Measurements from ENCODE around the gene ZNF565. TPM values are rescaled to one million over a fixed set of nuclear protein-coding genes. Genes with fewer than 3 reads are reported as not detected.
"Not testable (repeated sequence)": the region's sequence is repeated elsewhere in the genome, so short reads cannot be mapped to it uniquely, and the experiment has no call there.

ZNF565 gene
- 2.6 and 3.6 TPM in 2 replicates for total RNA-seq (2014; rRNA removed; shearing (Covaris generic))

DNA sequence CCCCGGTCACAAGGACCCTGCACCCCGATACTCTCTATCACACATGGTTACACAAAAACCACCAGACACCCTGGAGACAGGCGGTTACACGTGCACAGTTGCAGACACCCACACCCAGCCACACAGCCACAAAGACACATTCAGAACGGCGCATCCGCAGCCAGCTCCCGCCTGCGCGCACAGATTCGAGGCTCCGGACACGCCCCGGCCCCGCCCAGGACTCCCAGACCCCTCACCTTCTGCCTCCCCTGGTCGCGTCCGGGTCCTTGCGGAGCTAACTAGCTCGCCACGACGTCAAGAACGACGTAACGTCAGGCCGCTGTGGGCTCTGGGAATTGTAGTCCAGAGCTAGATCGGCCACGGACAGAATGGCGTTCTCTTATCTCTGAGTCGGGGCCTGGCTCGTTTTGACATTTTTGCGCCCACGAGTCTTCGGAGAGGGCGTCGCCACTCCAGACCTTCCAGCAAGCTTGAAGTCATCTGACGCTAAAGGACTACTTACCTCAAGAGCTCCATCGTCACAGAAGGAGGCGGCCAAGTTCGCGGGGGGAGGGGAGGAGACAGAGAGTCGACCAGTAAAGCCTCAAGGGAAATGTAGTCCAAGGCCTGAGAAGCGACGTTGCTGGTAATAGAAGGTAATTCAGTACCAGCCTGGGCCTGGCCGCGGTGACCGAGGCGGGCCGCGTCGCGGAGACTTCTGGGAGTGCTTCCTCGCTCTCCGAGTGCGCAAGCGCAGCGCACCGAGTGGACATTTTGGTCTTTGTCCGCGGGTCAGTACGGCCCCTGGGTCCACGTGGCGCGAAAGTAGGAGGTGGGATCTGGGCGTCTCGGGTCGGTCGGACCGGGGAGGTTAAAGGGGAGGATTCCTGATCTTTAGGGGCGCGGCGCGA, at the start of gene ZNF565, which contains the start of gene ZNF146:
TSS of gene ZNF565 (minus strand) at position 280 of the 890 bp plus-strand sequence. CDS start 12,680 bp downstream, outside the sequence.
TSS of gene ZNF146 (plus strand) at position 721 of the 890 bp plus-strand sequence. CDS start 21,335 bp downstream, outside the sequence.
- peak; percentile 99 for DNase-seq (ENCODE audit: low read depth)

DNA sequence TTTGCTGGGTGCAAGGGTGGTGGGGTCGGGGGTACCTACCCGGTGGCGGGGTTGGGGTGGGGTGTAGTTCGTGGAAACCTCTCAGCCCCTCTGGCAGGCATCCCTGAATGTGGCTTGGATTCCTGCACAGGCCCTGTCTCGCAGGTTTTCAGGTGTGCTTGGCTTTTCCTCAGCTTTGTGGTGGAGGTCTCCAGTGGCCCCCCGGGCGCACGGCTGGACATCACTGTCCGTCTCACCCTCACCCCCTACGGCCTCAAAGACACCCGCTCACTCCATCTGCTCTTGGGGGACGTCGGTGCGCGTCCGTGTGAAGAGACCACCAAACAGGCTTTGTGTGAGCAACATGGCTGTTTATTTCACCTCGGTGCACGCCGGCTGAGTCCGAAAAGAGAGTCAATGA, 44.7 kb upstream of the ZNF565 start:
- no peak for DNase-seq (ENCODE audit: low read depth)

DNA sequence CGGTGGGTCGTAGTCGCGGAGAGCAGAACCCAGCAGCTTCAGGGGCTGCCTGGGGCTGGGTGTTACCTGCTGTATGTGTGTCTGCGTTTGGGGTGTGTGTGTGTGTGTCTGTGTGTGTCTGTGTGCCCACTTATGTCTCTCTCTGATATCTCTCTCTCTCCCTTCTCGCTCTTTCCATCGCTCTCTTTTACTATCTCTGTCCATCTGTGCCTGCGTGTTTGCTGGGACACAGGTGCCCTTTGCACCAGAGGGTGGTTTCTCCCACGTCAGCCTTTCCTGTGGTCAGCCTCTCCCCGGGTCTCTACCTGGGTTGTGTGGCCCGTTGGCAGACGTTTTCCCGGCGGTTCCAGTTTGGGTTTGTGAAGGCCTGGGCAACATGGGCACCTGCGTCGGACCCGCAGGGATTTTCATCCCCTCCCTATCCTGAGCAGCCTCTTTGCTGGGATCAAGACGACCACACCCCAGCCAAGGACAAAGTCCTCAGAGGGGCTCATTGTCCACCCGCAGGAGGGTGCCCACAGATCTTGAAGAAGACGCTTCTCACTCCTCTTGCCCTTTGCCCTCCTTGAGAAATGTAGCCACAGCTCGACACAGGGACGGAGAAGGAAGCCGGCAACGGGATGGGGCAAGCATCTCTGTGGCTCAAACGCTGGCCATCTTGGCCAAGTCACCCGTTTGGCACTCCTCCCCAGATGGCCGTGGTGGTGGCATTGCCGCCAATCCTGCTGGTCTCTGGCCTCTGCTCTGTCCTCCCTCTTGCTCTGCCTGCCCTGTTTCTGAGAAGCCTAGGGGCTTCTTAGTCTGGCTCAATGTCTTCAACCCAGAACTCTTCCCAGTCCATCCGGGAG, 43.8 kb upstream of the ZNF565 start:
- DNase-seq (ENCODE audit: low read depth): no peak

DNA sequence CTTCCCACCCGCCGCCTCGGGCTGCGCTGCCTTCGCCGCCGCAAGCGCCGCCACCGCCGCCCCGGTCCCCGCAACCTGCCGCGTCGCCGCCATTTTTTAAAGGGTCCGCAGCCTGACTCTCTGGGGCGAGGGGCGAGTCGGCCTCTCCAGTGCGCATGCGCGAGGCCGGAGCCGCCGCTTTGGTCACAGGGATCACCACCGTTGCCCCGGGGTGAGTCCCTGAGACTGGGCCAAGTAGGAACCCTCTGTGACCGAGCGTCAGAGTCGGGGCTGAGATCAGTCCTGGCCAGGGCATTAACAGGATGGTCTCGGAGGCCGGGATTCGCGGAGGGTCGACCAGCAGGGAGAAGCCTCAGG, 43.0 kb upstream of the ZNF565 start:
- DNase-seq (ENCODE audit: low read depth): peak; percentile 18

DNA sequence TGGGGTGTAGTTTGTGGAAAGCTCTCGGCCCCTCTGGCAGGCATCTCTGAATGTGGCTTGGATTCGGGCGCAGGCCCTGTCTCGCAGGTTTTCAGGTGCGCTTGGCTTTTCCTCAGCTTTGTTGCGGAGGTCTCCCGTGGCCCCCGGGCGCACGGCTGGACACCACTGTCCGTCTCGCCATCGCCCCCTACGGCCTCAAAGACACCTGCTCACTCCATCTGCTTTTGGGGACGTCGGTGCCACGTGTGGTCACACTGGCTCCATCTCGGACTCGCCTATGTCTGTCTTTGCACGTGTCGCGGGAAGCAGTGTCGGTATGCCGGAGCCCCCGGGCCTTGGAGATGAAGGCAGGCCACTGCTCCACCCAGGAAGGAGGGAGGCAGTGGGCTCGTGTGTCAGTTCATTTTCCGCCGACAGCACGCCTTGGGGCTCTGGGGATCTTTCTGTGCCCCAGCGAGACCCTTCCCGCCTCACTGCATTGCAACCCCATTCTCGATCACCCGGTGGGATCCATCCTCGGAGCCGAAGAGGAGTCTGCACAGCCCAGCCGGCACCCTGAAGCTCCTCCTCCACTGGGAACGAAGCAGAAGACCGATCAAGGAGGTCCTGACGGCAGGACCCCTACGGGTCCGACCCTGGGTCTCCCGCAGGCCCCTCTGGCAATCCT, 42.5 kb upstream of the ZNF565 start:
- no peak for DNase-seq (ENCODE audit: low read depth)

DNA sequence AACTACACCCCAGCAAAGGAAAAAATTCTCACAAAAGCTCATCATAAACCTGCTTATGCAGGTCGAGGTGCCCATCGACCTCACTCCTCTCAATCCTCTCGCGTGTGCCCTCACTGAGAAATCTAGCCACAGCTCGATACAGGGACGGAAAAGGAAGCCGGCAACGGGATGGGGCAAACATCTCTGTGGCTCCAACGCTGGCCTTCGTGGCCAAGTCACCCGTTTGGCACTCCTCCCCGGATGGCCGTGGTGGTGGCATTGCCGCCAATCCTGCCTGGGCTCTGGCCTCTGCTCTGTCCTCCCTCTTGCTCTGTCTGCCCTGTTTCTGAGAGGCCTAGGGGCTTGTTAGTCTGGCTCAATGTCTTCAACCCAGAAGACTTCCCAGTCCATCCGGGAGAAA, 41.6 kb upstream of the ZNF565 start:
- DNase-seq (ENCODE audit: low read depth): no peak

DNA sequence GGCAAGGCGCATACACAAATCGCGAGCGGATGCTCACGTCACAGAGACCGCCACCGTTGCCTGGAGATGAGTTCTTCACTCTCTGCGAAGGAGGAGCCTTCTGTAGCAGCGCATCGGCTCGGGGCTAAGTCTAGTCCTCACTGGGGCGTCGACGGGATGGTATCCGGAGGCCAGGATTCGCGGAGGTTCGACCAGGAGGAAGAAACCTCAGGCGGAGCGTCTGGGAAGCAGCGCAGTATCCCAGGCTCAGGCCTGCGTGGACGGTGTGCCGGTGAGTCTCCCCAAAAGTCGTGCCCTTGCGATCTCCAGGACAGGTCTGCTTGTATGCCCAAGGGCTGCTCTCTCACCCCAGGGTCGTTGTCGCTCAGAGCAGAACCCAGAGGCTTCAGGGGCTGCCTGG, 40.9 kb upstream of the ZNF565 start:
- DNase-seq (ENCODE audit: low read depth): no peak

DNA sequence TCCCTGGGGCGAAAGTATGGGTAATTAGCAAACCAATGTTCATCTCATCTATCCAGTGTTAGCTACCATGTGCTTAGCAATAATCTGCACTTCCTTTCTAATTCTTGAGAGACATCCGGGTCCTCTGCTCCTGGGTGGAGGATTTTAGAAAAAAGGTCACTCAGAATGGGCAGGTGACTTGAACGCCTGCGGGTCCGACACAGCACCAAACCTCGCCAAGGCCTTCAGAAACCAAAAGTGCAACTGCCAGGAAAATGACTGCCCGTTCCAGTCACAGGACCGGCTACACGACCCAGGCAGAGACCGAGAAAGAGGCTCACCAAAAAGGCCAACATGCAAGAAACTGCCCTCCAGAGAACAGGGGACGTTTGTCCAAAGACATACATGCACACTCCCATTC, 40.4 kb upstream of the ZNF565 start:
- DNase-seq (ENCODE audit: low read depth): no peak

DNA sequence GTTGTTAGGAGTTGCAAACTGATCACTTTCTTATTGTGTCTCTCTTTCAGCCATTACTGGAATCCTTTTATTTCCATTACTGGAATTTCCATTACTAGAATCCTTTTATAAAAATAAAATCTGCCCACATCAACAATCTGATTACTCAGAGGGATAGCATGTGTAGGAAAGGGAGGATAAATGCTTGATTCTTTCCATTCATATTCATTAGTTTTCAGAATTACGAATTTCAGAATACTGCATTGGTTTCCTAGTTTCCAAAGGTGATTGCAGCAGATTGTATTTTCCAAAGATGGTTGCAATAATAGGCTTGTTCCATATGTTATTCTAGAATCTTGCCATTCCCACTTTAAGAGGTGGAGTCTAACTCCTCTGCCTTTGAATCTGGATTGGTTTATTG, 37.6 kb upstream of the ZNF565 start:
- no peak for DNase-seq (ENCODE audit: low read depth)

DNA sequence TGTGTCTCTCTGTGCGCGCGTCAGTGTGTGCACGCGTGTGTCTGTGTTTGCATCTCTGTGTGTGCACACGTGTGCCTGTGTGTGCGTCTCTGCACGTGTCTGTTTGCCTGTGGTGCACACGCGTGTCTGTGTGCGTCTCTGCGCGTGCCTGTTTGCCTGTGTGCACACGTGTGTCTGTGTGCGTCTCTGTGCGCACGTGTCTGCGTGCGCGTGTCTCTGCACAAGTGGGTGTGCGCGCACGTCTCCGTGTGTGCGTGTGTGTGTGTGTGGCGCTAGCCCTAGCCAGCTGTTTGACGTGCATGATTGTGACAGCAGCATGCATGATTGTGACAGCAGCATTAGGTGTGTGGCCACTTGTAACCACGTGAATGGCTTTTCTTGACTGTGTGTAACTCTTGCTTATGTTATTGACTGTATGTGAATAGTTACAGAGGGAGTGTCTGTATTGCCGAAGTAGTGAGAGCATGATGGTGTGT, 31.6 kb upstream of the ZNF565 start:
- DNase-seq (ENCODE audit: low read depth): peak; percentile 40

DNA sequence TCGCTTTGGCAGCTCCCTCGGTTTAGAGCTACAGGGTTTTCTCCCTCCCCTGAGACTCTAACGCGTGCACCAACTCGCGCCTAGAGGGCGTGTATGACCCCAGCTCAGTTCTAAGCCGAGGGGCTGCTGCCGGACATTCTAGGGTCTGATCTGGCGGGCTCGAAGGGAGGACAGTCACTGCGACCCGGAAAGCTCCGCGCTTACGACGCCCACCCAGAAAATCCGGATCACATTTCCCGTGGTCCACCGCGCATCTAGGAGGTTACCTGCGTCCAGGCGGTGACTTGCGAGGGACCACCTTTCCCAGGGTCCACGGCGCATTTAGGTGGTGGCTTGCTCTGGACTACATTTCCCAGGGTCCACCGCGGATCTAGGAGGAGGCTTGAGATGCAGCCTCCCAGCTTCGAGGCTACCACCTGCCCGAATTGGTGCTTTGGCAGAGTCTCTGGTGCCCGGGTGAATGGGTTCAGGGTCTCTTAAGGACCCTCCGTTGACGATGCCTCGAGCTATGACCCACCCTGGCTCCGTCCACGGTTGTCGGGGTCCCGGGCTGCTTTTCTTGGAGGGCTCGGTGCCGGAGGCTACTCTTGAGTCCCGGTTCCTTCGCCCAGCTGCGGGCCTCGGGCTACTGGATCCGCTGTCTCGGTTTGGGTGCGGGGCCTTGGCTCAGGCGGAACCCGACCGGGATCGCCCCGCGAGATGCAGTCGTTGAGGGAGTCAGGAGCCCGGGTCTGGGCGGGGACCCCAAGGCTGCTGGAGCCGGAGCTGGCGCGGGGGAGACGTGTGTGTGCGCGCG, 30.9 kb upstream of the ZNF565 start:
- DNase-seq (ENCODE audit: low read depth): peak; percentile 17

DNA sequence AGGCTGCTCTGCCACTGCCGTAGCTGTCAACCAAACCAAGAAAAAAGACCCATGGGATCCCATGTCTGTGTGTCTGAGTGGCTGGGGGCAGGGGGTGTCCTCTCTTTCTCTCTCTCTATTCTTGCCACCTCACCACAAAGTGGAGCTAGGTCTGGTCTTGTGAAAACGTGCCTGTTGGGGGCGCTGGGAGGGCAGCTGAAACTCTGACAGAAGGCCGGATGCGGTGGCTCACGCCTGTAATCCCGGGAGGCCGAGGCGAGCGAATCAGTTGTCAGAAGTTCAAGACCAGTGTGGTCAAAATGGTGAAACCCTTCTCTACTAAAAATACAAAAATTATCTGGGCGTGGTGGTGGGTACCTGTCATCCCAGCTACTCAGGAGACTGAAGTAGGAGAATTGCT, 29.6 kb upstream of the ZNF565 start:
- DNase-seq (ENCODE audit: low read depth): no peak

DNA sequence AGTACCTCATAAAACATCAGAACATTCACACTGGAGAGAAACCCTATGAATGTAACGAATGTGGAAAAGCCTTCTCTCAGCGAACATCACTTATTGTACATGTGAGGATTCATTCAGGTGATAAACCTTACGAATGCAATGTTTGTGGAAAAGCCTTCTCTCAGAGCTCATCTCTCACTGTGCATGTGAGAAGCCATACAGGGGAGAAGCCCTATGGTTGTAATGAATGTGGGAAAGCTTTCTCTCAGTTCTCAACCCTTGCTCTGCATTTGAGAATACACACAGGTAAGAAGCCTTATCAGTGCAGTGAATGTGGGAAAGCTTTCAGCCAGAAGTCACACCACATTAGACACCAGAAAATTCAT, 22.5 kb upstream of the ZNF565 start:
- no peak for DNase-seq (ENCODE audit: low read depth)

DNA sequence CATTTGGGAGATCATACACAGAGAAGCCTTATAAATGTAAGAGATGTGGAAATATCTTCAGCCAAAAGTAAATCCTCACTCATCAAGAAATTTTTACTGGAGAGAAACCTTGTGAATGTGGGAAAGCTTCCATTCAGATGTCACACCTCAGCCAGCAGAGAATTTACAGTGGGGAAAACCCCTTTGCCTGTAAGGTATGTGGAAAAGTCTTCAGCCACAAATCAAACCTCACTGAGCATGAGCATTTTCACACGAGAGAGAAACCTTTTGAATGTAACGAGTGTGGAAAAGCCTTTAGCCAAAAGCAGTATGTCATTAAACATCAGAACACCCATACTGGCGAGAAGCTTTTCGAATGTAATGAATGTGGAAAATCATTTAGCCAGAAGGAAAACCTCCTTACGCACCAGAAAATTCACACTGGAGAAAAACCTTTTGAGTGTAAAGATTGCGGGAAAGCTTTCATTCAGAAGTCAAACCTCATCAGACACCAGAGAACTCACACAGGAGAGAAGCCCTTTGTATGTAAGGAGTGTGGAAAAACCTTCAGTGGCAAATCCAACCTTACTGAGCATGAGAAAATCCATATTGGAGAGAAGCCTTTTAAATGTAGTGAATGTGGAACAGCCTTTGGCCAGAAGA, 22.0 kb upstream of the ZNF565 start:
- no peak for DNase-seq (ENCODE audit: low read depth)

DNA sequence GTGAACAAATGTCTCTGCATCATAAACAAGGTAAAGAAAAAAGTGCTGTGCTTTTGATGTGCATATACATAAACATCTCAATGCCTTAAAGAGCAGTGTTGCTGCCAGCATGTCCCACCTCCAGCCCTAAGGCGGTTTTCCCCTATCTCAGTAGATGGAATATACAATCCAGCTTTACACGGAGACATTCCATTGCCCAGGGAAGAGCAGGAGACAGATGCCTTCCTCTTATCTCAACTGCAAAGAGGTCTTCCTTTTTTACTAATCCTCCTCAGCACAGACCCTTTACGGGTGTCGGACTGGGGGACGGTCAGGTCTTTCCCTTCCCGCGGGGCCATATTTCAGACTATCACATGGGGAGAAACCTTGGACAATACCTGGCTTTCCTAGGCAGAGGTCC, 19.2 kb upstream of the ZNF565 start:
- not testable (repeated sequence) for DNase-seq (ENCODE audit: low read depth)

DNA sequence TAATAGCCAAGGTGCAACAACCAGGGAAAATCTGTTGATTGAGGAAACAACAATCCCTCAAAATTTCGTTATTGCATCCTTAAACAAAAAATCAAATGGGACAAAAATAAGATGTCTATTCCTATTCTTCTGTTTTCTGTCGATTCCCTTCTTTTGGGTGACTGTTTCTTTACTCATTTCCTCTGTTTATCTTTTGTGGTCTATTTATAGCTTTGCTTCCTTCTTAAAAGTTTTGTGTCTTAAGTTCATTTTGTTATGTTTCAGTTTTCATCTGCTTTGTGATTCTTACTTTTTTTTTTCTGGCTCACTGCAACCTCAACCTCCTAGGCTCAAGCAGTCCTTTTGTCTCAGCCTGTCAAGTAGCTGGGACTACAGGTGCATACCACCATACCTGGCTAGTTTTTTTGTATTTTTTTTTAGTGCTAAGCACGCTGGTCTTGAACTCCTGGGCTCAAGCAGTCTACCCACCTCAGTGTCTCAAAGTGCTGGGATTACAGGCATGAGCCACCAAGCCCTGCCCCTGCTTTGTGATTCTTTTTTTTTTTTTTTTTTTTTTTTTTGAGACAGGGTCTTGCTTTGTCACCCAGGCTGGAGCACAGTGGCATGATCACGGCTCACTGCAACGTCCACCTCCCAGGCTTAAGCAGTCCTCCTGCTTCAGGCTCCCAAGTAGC, 10.9 kb upstream of the ZNF565 start:
- peak; percentile 63 for DNase-seq (ENCODE audit: low read depth)

DNA sequence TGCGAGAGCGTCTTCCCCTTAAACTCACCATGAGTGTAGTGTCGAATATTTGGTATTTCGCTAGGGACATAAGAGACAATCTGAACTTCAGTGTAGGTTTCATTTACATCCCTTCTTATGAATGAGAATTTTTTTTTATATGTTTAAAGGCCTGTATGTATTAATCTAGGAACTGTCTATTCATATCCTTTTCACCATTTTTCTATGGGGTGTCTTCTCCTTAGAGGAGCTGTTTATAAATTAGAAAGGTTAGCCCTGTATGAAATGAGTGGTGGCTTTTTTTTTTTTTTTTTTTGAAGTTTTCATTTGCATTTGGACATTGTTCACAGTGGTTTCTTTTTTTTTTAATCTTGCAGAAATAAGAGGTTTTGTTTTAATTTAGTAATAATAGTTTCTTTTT, 8.0 kb upstream of the ZNF565 start:
- no peak for DNase-seq (ENCODE audit: low read depth)

DNA sequence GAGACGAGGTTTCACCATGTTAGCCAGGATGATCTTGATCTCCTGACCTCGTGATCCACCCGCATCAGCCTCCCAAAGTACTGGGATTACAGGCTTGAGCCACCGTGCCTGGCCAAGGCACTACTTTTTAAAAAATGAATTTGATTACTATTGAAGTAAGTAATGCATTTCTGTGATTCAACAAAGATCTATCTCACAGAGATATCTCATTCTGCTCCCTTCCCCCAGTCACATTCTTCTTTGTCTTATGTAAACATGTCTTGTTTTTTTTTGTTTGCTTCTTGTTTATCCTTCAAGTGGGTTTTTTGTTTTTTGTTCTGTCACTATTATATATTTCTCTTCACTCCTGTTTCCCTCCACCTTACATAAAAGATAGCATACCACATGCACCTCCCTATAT, 7.0 kb upstream of the ZNF565 start:
- no peak for DNase-seq (ENCODE audit: low read depth)

DNA sequence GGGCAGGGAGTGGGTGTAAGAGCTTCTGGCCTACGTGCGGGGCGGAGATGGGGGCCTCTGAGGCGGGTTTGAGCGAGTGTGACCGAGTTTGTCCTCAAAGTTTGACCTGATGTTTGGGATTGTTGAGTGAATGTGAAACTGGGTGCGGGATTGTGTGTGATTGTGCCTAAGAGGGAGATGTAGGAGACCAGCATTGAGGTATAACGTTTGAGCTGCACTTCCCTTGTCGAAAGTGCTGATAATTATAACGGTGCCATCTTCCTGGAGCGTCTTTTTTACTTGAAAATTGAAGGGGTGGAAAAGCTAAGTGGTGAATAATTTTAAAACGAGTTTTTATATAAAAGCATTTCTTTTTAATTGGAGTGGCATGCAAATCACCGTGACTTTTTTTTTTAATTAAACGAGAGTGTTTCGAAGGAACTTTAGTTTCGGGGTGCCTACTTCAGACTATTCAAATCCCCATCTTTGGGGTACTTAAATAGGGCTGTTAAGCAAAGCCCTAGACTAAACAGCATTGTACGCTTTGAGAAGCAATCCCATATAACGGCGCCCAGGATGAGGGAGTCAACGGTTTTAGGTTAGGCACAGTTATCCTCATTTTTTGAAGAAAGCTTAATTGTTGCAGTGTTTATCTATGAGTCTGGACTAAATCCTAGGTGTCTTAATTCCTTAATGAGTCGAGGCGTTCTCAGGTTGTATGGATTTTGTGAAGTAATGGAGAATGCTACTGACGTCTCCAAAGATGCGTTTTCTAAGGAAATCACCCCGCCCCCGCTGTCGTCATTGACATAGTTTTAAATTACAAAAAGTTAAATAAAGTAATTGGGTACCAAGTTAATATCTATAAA, 1.0 kb upstream of the ZNF565 start:
- peak; percentile 30 for DNase-seq (ENCODE audit: low read depth)

Data from RPMI7951 (cell line).